GM19452 (cell line): ENCODE data around the gene PRR32.
"Not testable (repeated sequence)": the region's sequence is repeated elsewhere in the genome, so short reads cannot be mapped to it uniquely, and the experiment has no call there.

ENCODE experiments used
- ATAC-seq: cut with Tn5 transposase; IDR thresholded peaks from one replicate; pipeline ENCODE4 v1.9.1; 2021; ENCODE audit not compliant: unreplicated experiment

The PRR32 gene, protein sequence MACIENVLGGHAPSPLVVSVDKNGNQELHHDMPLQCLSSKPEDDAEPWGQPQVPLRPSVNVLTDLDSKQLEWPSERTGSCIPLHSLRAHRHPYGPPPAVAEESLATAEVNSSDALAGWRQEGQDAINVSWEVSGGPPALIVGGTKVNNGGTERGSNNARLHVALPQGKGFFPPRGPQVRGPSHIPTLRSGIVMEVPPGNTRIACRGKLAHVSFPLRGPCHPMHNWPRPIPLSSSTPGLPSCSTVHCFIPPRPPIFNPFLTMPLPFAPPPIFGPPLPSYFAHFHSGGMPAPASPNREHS

DNA sequence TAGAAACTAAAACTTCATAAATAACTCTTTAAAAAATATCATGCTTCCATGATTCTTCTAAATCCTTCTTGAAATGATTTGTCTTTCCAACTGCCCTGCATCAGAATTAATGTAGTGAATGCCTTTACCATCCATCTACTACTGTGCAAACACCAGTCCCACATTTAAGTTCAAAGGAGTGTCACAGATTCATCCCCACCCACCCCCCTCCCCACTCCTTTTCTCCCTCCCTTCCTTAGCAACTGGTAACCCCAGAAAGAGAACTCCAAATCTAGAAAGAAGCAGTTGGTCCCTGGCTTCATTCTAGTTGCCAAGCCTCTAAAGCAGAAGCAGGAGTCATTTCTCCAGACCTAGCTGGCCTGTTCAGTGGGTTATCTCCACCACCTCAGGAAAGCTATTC is at the start of gene PRR32:
PRR32 (plus strand) TSS at position 301 of the 400 bp plus-strand sequence. CDS start 115 bp downstream, outside the sequence.
- ATAC-seq: no peak

- no peak for ATAC-seq
Measured at GRCh38 chrX:126770179-126770578, 49.4 kb upstream of the PRR32 start.

GRCh38 chrX:126785539-126785938 is 34.0 kb upstream of the PRR32 start:
- no peak for ATAC-seq

DNA sequence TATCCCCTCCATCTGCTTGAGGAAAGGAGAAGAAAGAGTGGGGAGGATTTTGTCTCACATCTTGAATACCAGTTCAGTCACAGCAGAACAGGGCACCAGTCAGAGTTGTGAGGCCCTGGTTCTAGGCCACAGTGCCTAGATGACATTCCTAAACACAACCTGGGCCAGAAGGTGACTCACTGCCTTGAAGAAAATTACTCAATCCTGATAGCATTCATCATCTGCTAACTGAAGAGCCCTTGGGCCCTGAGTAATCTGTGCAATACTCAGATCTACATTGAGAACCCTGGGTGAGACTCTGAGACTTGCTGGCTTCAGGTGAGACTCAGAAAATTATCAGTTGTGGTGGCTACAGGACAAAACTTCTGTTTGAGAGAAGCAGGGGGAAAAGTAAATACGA is 20.5 kb upstream of the PRR32 start:
- ATAC-seq: no peak

DNA sequence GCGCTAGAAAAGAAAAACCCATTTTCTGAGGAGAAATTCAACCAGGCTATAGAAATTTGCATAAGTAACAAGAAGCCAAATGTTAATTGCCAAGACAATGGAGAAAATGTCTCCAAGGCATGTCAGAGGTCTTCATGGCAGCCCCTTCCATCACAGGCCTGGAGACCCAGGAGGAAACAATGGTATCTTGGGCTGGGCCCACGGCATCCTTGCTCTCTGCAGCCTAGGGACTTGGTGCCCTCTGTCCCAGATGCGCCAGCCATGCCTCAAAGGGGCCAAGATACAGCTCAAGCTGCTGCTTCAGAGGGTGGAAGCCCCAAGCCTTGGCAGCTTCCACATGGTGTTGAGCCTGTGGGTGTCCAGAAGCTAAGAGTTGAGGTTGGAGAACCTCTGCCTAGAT is 12.7 kb upstream of the PRR32 start:
- not testable (repeated sequence) for ATAC-seq

- no peak for ATAC-seq
Measured at GRCh38 chrX:126815806-126816205, 3.7 kb upstream of the PRR32 start.

DNA sequence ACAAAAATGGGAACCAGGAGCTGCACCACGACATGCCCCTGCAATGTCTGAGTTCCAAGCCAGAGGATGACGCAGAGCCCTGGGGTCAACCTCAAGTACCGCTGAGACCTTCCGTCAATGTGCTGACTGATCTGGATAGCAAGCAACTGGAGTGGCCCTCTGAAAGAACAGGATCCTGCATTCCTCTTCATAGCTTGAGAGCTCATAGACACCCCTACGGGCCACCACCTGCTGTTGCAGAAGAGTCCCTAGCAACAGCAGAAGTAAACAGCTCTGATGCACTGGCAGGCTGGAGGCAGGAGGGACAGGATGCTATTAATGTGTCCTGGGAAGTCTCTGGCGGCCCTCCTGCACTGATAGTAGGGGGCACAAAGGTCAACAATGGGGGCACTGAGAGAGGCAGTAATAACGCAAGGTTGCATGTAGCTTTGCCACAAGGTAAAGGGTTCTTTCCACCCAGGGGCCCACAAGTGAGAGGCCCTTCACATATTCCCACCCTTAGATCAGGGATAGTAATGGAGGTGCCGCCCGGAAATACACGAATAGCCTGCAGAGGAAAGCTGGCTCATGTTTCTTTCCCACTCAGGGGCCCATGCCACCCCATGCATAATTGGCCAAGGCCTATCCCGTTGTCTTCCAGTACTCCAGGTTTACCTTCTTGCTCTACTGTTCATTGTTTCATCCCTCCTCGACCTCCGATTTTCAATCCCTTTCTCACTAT is 1.3 kb downstream of the PRR32 start:
- ATAC-seq: no peak

GRCh38 chrX:126824338-126825007 is 4.9 kb downstream of the PRR32 start:
- ATAC-seq: no peak

DNA sequence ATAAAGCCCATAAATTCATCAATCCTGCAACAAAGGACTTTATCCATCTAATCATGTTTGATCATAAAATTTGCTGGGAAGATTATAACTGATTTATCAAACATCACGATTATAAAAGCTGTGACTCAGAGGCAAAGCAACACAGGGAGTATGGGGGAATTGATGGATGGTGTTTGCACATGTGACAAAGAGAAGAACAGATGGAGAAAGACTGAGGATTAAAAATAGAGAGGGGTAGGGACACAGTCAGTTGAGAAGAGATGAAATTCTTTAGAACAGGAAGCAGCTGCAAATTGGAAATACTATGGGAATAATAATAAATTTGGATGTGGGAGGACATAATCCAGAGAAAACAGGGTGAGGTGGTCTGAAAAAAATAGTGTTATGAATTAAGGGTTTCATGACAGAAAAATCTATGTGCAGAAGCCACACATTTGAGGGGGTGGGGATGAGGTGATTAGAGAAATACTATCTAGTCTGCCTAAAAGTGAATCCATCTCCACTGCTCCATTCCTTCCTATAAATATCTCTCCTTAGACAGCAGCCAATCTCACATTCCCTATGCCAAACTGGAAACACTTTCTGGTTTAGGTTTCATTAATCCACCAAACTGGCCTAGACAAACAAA is 6.2 kb downstream of the PRR32 start:
- ATAC-seq: no peak

GRCh38 chrX:126836186-126836585 is 16.7 kb downstream of the PRR32 start:
- no peak for ATAC-seq

DNA sequence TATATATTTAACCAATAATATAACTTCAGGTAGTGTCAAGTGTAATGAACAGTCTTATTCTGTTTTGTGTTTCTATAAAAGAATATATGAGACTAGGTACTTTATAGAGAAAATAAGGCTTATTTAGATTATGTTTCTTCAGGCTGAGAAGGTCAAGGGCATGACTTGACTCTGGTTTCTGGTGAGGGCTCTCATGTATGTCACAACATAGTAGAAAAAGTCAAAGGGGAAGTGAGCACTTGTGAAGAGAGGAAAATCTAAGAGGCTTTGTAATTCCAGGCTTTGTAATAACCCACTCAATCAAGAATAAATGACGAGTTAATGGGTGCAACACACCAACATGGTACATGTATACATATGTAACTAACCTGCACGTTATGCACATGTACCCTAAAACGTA is 27.6 kb downstream of the PRR32 start:
- no peak for ATAC-seq

- ATAC-seq: no peak
Measured at GRCh38 chrX:126855839-126856524, 36.5 kb downstream of the PRR32 start.
